GM23248 (cell line): ENCODE data around the gene CEMIP.

Experiments
- EZH2 ChIP-seq: fragments of 200-600 bp; sonication (generic); IDR thresholded peaks from 2 replicates; pipeline ENCODE4 v1.6.1; 2018; ENCODE audit warnings: antibody characterized with exemption, mild to moderate bottlenecking; ENCODE audit not compliant: insufficient read depth, poor library complexity, severe bottlenecking
- EZH2phosphoT487 ChIP-seq: fragments of 200-600 bp; sonication (generic); IDR thresholded peaks from 2 replicates; pipeline ENCODE4 v1.6.1; 2018; ENCODE audit warnings: antibody characterized with exemption, moderate library complexity, mild to moderate bottlenecking, low read depth; ENCODE audit not compliant: insufficient read depth

DNA sequence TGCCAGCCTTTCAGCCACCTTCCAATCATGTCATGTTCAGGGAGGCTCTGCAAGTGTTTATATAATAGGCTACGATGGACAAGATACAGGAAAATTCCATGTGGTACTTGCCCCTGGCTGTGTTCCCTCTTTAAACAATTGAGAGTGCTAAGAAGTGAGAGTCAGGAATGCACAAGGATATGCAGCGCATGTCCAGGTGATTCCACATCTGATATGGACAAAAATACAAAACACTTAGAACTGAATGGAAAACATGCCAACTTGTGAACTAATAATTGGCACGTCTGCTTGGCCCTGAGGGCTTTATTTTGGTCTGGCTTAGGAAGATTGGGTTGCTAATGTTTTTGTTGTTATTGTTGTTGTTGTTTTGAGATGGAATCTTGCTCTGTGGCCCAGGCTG, 100.9 kb downstream of the CEMIP start:
- TF ChIP-seq EZH2 (no peak), EZH2phosphoT487 (no peak)
